Frontal cortex (tissue), 4 donors: Measurements from ENCODE around the gene PSMD14. TPM values are rescaled to one million over a fixed set of nuclear protein-coding genes. Genes with fewer than 3 reads are reported as not detected.

Experiments used
- DNase-seq, 2 donors: peaks; one replicate each; pipeline ENCODE4 v3.0.0; 2012; ENCODE audit warnings: low spot score in 2 of 2
- FAIRE-seq: peaks from 2 replicates; lab custom pipeline; 2012; peaks lifted over from hg19 to GRCh38; lab: Jason Lieb, UNC
- total RNA-seq: library from RNA; depleted of rRNA; stranded (reverse); fragments of >200 nt; gene quantifications from one replicate; pipeline ENCODE4 v1.2.3, GENCODE V29; 2014
- donor health status: control.
- donor health status: control.
- donor health status: control.

Gene PSMD14
- total RNA-seq, 1 donor from 2014 or later = 84.4 TPM

DNA sequence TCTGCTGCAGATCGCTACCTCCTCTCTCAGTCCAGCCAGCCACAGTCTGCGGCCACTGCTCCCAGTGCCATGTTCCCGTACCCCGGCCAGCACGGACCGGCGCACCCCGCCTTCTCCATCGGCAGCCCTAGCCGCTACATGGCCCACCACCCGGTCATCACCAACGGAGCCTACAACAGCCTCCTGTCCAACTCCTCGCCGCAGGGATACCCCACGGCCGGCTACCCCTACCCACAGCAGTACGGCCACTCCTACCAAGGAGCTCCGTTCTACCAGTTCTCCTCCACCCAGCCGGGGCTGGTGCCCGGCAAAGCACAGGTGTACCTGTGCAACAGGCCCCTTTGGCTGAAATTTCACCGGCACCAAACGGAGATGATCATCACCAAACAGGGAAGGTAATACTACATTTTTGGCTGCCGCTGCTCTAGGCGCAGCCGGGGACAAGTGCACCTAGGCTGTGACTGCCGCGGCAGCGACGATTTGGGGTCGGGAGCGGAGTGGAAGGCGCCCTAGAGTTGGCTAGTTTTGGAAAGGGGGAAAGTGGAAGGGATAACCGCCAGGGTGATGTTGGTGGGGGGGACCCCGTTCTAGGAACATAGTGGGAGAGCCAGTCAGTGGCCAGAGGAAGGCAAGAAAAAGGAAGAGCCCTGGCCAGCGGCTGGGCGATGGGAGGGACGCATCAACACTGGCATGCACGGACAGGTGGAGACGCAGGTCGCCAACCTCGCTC, 108.6 kb downstream of the PSMD14 start:
- DNase-seq (no peak), FAIRE-seq (no peak)

DNA sequence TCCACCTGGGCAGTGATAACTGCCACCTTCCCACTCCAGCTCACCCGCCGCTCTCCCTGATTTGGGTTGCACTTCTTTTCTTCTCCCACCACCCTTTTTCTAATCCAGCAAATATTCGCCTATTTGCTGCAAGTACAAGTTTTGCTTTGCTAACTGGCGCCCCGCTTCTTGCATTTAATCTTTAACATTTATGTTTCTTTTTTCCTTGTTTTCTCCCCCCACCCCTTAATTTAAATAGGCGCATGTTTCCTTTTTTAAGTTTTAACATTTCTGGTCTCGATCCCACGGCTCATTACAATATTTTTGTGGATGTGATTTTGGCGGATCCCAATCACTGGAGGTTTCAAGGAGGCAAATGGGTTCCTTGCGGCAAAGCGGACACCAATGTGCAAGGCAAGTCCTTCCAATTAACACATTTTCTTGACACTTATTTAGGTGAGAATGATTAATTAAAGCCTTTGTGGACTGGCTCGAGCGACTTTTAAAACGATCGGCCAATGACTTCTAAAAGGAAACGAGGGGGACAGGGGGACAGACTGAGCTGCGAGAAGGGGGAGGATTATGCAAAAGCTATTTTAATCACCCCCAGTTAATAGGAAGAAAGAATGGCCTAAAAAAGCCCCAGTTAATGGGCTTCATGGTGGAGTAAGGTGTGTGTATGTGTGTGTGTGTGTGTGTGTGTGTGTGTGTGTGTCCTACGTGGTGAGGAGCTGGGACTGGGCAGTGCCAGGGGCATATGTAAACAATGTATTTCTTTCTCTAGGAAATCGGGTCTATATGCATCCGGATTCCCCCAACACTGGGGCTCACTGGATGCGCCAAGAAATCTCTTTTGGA, 109.4 kb downstream of the PSMD14 start:
- no peak for FAIRE-seq

DNA sequence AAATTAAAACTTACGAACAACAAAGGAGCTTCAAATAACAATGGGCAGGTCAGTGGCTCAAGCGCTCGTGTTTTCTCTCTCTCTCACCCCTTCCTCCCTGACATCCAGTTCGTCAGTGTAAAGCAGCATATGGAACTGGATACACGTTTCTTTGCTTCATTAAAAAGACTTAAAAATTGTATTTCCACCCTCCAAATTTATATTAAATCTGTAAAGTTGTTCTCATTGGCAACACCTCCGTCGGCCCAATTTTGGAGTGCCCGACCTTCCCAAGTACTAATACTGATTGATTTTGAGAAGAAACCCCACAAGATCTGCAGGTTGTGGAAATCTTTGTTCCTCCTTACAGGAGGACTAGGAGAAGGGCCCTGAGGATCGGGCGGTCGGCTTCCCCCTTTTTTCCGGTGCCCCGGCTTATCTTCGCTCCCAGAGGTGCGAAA, 110.1 kb downstream of the PSMD14 start:
- FAIRE-seq = no peak
- DNase-seq = no peak

More for the DNA sequence above, 109.4 kb downstream of the PSMD14 start:
- DNase-seq = no peak

DNA sequence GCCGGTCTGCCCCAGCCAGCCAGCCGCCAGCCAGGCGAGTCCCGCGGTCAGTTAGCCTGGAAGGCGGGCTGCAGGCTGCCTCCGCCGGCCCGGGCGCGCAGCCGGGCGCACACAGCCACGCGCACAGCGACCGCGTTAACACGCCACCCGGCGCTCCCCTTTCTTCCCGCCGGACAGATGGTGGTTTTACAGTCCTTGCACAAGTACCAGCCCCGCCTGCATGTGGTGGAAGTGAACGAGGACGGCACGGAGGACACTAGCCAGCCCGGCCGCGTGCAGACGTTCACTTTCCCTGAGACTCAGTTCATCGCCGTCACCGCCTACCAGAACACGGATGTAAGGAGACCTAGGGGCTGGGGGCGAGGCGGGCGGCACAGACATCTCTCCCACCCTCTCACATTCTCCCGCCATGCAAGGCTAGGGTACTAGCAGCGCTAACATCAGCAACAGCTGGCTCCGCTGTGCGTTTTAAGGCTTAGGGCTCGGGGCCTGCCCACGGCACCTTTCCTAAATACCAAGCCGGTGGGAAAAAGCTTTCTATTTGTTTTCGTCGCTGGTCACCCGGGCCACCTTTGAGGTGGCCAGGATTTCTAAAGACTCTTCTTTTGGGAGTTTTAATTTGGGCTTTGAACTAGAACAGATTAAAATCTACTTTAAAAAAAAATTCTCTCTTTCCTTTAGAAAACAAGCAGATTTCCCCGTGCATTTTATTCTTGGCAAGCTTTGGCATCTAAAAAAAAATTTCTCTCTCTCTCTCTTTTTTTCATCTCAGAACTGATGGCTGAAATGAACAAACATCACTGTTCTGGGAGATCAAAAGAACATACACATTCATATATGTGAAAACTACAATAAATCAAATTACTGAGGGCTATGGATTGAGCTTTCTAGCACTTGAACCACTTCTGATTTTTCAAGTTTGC, 110.8 kb downstream of the PSMD14 start:
- FAIRE-seq (no peak), DNase-seq (peak in 1 of 2 donors; percentile 34)

DNA sequence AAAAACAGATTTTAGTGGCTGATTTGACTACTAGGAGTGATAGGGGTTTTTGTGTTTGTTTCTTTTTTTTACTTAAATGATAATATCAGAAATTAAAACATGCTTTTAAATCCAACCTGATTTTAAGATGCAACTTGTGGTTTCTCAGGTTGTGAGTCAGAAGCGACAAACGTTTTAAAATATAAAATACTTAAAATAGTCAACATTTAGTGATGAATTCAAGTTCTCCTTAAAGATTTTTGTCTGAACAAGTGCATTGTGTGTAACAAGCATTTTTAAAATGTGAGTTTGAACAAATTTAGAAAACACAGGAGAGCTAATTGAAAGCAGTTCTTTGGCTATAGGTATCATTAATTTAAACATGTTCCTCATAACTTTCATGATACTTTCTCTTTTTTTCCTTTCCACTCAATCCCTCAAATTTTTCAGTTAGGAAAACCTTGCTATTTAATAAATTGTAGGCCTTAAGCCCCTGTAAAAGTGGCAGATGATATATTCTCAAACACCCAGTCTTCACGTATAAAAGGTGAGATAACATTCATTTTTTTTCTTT, 111.5 kb downstream of the PSMD14 start:
- FAIRE-seq = no peak
- DNase-seq = no peak

DNA sequence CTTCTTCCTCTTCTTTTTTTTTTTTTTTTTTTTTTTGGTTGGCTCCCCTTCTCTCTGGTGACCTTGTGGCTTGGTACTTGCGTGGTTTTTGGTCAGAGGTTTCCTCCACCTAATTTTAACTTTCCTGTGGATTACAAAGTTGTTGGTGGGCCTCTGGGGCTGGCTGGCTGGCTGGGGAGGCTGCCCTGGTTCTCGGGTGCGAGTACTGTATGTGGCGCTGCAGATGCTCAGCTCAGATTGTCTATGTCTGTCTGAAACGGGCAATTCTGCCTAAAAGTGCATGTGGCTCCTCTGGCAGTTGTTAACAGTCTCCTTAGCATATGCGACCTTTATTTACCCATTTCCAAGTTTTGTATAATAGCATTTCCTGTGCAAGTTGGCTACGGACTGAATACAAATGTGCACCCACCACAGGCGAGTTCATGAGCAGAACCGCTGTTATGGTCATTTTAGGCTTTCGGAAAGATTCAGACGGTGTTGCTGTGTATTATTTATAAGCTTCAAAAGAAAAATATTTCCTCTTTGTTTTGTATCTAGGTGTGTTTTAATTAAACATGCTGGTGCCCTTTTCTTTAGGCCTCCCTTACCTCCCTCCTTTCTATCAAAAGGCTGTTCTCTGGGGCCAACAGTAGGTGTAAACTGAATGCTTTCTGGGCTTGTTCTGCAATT, 112.3 kb downstream of the PSMD14 start:
- FAIRE-seq = no peak
- no peak for DNase-seq

DNA sequence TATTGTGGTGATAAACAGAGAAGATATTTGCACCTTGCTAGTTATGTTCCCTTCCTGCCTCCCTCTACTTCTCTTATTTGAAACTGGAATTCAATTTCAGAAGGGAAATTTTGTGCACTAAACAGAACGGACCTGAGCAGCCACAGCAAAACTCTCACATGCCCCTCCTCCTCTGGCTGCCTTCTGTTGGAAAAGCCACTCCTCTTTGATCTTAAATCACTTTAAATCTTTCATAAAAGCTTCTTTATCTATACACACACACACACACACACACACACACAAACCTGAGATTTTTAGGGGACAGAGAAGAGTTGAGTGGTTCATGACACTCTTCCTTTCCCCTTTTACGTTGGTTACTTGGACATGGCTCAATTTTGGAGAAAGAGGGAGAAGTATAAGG, 113.5 kb downstream of the PSMD14 start:
- FAIRE-seq (no peak), DNase-seq (no peak)

DNA sequence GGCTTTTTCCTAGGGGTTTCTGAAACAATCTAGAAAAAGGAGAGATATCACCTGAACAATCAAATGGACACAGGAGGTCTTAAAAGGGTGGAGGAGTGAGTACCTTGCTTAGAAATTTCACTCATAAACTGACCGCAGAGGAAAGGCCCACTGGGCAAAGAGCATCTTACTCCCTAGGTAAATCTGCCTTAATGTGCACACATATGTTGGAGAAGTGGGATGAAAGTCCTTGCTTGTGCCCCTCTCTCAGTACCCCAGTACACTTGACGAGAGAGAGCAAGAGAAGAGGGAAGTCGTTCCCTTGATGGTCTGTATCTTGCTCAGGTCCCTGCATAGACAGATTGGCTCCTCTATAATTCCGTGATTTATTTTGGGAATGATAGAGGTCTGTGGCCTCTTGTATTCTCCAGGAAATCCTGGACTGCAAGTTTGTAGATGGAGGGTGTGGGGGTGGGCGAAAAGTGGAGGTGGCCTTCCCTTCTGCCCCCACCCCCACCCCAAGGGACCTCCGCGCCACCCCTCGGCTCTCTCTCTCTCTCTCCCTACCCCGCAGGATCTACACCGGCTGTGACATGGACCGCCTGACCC, 114.7 kb downstream of the PSMD14 start:
- FAIRE-seq (no peak), DNase-seq (peak in 1 of 2 donors; percentile 20)

DNA sequence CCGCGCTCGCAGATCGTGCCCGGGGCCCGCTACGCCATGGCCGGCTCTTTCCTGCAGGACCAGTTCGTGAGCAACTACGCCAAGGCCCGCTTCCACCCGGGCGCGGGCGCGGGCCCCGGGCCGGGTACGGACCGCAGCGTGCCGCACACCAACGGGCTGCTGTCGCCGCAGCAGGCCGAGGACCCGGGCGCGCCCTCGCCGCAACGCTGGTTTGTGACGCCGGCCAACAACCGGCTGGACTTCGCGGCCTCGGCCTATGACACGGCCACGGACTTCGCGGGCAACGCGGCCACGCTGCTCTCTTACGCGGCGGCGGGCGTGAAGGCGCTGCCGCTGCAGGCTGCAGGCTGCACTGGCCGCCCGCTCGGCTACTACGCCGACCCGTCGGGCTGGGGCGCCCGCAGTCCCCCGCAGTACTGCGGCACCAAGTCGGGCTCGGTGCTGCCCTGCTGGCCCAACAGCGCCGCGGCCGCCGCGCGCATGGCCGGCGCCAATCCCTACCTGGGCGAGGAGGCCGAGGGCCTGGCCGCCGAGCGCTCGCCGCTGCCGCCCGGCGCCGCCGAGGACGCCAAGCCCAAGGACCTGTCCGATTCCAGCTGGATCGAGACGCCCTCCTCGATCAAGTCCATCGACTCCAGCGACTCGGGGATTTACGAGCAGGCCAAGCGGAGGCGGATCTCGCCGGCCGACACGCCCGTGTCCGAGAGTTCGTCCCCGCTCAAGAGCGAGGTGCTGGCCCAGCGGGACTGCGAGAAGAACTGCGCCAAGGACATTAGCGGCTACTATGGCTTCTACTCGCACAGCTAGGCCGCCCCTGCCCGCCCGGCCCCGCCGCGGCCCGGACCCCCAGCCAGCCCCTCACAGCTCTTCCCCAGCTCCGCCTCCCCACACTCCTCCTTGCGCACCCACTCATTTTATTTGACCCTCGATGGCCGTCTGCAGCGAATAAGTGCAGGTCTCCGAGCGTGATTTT, 115.5 kb downstream of the PSMD14 start:
- no peak for FAIRE-seq

DNA sequence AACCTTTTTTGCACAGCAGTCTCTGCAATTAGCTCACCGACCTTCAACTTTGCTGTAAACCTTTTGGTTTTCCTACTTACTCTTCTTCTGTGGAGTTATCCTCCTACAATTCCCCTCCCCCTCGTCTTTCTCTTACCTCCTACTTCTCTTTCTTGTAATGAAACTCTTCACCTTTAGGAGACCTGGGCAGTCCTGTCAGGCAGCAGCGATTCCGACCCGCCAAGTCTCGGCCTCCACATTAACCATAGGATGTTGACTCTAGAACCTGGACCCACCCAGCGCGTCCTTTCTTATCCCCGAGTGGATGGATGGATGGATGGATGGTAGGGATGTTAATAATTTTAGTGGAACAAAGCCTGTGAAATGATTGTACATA, 116.2 kb downstream of the PSMD14 start:
- DNase-seq (no peak), FAIRE-seq (no peak)

More for the DNA sequence above, 115.5 kb downstream of the PSMD14 start:
- DNase-seq = peak in 1 of 2 donors; percentile 58

DNA sequence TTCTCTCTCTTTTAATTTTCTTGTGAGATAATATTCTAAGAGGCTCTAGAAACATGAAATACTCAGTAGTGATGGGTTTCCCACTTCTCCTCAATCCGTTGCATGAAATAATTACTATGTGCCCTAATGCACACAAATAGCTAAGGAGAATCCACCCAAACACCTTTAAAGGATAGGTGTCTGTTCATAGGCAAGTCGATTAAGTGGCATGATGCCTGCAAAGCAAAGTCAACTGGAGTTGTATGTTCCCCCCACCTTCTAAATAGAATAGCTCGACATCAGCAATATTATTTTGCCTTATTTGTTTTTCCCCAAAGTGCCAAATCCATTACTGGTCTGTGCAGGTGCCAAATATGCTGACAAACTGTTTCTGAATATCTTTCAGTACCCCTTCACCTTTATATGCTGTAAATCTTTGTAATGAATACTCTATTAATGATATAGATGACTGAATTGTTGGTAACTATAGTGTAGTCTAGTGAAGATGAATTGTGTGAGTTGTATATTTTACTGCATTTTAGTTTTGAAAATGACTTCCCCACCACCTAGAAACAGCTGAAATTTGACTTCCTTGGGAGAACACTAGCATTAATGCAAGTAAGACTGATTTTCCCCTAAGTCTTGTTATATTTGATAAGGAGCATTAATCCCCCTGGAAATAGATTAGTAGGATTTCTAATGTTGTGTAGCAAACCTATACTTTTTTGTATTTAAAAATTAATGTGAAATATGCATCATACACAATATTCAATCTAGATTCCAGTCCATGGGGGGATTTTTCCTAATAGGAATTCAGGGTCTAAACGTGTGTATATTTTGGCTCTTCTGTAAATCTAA, 116.9 kb downstream of the PSMD14 start:
- FAIRE-seq = no peak
- DNase-seq = peak in 1 of 2 donors; percentile 23

DNA sequence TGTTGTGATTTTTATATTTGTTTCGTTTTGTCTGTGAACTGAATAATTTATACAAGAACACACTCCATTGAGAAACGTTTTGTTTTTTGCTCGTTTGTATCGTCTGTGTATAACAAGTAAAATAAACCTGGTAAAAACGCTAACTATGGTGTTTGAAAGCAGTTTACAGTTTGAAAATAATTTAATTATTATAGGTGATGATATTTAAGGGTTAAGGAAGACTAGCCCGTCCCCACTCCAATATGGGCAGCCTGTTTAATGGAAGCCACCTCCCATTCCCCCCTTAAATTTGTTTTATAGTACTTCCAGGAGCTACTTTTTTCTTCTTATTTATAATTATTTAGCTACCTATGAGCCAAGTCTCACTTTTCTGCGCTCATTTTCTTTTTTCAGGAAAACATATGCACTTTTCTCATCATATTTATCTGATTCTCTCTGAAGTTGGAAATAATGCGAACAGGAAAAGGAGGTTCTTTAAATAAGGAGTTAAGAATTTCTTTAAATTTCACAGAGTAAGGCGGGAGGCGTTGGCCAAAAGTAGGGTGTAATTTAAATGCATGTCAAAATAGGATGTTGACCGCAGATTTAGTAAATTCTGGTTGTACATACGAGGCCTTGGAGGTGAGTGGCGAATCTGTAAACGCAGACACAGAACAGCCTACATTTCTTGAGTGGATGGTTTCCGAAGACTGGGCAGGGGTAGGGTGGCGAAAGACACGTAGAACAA, 117.7 kb downstream of the PSMD14 start:
- FAIRE-seq (no peak), DNase-seq (no peak)

DNA sequence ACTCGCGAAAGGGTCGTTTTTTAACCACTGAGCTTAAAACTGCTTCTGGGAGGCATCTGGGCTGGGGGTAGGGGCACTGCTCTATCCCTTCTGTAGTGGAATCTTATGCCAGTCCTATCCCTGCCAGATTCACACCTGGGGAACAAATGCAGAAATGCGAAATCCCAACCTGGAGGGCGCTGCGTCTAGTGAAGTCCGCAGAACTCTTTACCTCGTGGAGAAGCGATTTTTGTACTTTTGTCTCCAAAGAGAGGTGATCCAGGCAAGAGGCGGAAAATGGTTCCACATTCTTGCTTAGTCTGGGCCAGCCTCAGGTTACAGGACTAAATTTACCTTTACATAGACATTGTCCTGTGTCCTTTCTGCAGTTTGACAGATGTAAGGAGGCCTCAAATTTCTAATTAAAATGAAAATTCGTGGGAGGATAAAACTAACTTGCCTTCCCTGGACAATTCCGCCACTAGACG, 118.3 kb downstream of the PSMD14 start:
- DNase-seq (peak in 1 of 2 donors; percentile 45), FAIRE-seq (no peak)

DNA sequence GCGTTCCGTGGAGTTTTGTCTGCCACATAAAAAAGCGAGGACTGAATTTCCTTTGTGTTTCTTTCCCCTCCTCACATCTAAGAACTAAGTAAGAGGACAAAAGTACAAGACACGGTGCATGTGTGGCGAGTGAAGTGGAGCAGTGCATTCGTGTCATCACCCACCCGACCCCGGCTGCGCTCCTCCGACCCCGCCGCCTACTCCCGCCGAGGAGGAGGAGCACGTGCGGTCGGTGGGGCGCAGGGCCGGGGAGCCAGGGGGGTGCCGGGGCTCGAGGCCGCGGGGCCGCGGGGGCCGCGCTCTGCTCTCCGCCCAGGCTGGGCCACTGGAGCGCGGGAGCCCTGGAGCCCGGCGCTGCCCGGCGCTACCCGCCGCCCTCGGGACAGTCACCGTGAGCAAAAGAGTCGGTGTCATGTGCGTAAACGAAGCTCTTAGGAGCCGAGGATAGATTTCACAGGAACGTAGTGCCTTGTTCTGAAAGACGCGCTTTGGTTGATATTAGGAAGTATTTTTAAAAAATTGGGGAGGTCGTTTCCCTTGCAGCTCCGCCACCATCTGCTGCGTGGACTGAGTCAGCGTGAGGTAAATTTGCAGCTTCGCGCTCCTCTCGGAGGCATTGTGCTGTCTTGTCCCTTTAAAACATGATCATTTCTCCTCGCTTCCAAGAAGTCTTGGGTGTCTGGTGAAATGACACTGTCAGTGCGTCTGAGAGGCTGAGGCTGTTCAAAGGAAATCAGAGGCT, 118.9 kb downstream of the PSMD14 start:
- FAIRE-seq = no peak
- DNase-seq = peak in 1 of 2 donors; percentile 35
